ENCODE measurements around the gene FCHSD2. TPM values are rescaled to one million over a fixed set of nuclear protein-coding genes. Genes with fewer than 3 reads are reported as not detected.

The FCHSD2 gene
- total and polyA plus RNA-seq, 2 experiments from 2014 or later: 9.1 to 19.8 TPM

DNA sequence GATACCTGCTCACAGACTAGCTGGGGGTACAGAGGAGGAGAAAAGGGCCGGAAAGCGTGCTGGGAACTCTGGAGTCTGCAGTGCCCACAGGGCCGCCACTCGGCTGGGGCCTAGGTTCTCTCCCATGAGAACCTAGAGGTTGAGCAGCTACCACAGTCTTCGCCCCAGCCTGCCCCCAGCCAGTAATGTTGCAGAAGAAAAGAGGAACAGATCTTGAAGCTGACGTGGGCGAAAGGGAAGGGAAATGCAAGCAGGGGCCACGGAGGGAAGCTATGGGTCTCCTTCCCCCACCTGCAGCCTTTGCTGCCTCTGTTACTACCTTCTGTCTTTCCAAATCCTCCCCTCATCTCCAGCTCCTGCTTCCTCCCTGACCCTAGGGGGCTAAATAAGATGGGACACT, 47.2 kb upstream of the FCHSD2 start:
- in situ Hi-C loops (cut with MboI): loop anchor here (10.0 kb wide), 1 partner anchor 95 kb away; no protein-coding TSS in a partner anchor
- WGBS, 2 experiments (ENCODE audit: low coverage in 1 of 2, low lambda C conversion rate in 2 of 2, missing lambda C conversion rate in 2 of 2): 67 to 68% methylated on average over 8 of the region's 8 CpGs
- H3K9me2 ChIP-seq (ENCODE audit: insufficient read depth): no peaks in the 10 kb centered on the region

DNA sequence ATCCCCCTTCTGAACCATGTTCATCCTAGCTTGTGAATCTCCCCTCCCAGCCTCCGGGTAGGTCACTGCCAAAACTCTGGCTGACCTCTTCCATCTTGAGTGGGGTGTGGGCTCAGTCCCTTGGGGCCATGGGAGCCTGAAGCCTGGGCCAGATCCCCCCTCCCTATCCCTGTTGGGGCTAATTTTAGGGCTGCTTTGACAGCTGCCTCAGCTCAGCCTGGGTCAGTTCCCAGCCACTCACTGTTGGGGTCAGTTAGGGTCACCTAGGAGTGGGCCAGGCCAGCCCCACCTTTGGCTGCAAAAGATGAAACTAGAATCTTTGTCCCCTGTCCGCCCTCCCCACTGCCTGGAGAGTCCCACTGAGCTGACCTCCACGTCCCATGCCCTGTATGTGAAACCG, 46.2 kb upstream of the FCHSD2 start:
- peaks cover 15% of the 10 kb centered on the region for H3K4me1 ChIP-seq (ENCODE audit: insufficient read depth)
- no peak for DNase-seq
- H3K9me3 ChIP-seq (ENCODE audit: low read depth): no peaks in the 10 kb centered on the region
- H3K27ac ChIP-seq: no peak overlapping the region
- no peaks in the 10 kb centered on the region for H4K20me1 ChIP-seq (ENCODE audit: insufficient read depth)
- no peaks in the 10 kb centered on the region for H3K79me2 ChIP-seq (ENCODE audit: insufficient read depth)
- WGBS, 2 experiments (ENCODE audit: low coverage in 1 of 2, low lambda C conversion rate in 2 of 2, missing lambda C conversion rate in 2 of 2): 68 to 81% methylated on average over 4 of the region's 4 CpGs
- no peak overlapping the region for H2AFZ ChIP-seq
- in situ Hi-C loops (cut with MboI): loop anchor here (10.0 kb wide), 1 partner anchor 96 kb away; no protein-coding TSS in a partner anchor
- peaks cover 24% of the 10 kb centered on the region; the same call in 1 of the 2 replicates for H3F3A ChIP-seq (ENCODE audit: insufficient read depth)
- H3K36me3 ChIP-seq (ENCODE audit: low read depth): no peaks in the 10 kb centered on the region
- TF ChIP-seq EZH2 (IDR thresholded peaks at IDR 0.05; ENCODE audit: insufficient read depth, poor library complexity, severe bottlenecking): no peak
- TF ChIP-seq EZH2phosphoT487 (IDR thresholded peaks at IDR 0.05; ENCODE audit: insufficient read depth, low read depth): no peak
- H3K27me3 ChIP-seq (replicated peaks; ENCODE audit: insufficient read depth): no peaks in the 10 kb centered on the region
- no peak overlapping the region for H3K4me3 ChIP-seq
- no peak overlapping the region for H3K9ac ChIP-seq
- no peak overlapping the region for H3K4me2 ChIP-seq (ENCODE audit: unreplicated experiment)
- no peaks in the 10 kb centered on the region for H3K9me2 ChIP-seq (ENCODE audit: insufficient read depth)

More for the DNA sequence above, 47.2 kb upstream of the FCHSD2 start:
- Histone ChIP-seq H3K79me2 (ENCODE audit: insufficient read depth) (no peaks in the 10 kb centered on the region), H3K27me3 (replicated peaks; ENCODE audit: insufficient read depth) (no peaks in the 10 kb centered on the region), H3K9me3 (ENCODE audit: low read depth) (no peaks in the 10 kb centered on the region), H3K4me2 (ENCODE audit: unreplicated experiment) (no peak overlapping the region), H3K36me3 (ENCODE audit: low read depth) (no peaks in the 10 kb centered on the region), H3K4me3 (no peak overlapping the region), H2AFZ (no peak overlapping the region), H3F3A (ENCODE audit: insufficient read depth) (peaks cover 19% of the 10 kb centered on the region; the same call in 1 of the 2 replicates), H3K4me1 (ENCODE audit: insufficient read depth) (peaks cover 16% of the 10 kb centered on the region), H3K9ac (no peak overlapping the region), H4K20me1 (ENCODE audit: insufficient read depth) (no peaks in the 10 kb centered on the region), H3K27ac (no peak overlapping the region)
- TF ChIP-seq EZH2 (IDR thresholded peaks at IDR 0.05; ENCODE audit: insufficient read depth, poor library complexity, severe bottlenecking) (no peak), EZH2phosphoT487 (IDR thresholded peaks at IDR 0.05; ENCODE audit: insufficient read depth, low read depth) (no peak)
- DNase-seq: no peak

DNA sequence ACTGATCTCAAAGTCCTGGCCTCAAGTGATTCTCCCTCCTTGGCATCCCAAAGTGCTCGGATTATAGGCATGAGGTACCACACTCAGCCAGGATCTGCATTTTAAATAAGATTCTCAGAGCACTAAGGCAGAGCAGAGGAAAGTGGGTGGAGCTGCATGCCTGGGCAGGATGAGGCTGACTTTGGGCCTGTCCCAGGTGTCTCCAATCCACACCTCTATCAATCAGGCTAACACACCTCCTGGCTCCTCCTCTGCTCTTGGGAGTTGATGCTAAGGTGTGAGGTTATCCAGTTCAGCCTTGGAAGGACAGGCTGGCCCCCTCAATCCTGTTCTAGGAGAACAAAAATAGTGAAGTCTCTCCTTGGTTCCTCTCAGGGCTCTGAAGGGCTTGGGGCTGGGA, 45.7 kb upstream of the FCHSD2 start:
- TF ChIP-seq EZH2 (IDR thresholded peaks at IDR 0.05; ENCODE audit: insufficient read depth, poor library complexity, severe bottlenecking): no peak
- Histone ChIP-seq H4K20me1 (ENCODE audit: insufficient read depth) (no peaks in the 10 kb centered on the region), H2AFZ (no peak overlapping the region), H3F3A (ENCODE audit: insufficient read depth) (peaks cover 24% of the 10 kb centered on the region; the same call in 1 of the 2 replicates), H3K4me1 (ENCODE audit: insufficient read depth) (peaks cover 15% of the 10 kb centered on the region), H3K9me2 (ENCODE audit: insufficient read depth) (no peaks in the 10 kb centered on the region), H3K27me3 (replicated peaks; ENCODE audit: insufficient read depth) (no peaks in the 10 kb centered on the region), H3K4me2 (ENCODE audit: unreplicated experiment) (no peak overlapping the region), H3K4me3 (no peak overlapping the region), H3K27ac (no peak overlapping the region), H3K36me3 (ENCODE audit: low read depth) (no peaks in the 10 kb centered on the region), H3K9ac (no peak overlapping the region), H3K79me2 (ENCODE audit: insufficient read depth) (no peaks in the 10 kb centered on the region), H3K9me3 (ENCODE audit: low read depth) (no peaks in the 10 kb centered on the region)
- 92 to 94% methylated on average over 1 of the region's 1 CpG for WGBS, 2 experiments (ENCODE audit: low coverage in 1 of 2, low lambda C conversion rate in 2 of 2, missing lambda C conversion rate in 2 of 2)
- in situ Hi-C loops (cut with MboI): loop anchor here (10.0 kb wide), 1 partner anchor 97 kb away; no protein-coding TSS in a partner anchor
- no peak for DNase-seq

DNA sequence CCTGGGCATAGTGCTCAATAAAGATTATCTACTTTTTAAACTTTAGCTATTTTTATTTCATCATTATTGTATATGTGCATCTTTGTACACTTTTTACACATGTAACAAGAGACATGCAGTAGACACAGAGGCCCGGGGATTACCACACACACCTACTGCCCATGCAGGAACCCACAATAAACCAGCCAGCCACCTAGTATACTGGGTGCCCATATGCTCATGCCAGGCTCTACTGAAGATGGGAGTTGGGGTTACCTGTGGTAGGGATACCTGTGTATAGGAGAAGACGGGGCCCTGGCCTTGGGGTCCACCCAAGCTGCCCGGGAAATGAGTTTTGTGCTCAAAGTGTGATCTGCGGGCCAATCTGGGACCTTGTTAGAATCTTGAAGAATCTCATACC, 44.8 kb upstream of the FCHSD2 start:
- Histone ChIP-seq H3K4me1 (ENCODE audit: insufficient read depth) (peaks cover 15% of the 10 kb centered on the region), H3K4me3 (no peak overlapping the region), H3K79me2 (ENCODE audit: insufficient read depth) (no peaks in the 10 kb centered on the region), H2AFZ (no peak overlapping the region), H3K27me3 (replicated peaks; ENCODE audit: insufficient read depth) (no peaks in the 10 kb centered on the region), H3K36me3 (ENCODE audit: low read depth) (no peaks in the 10 kb centered on the region), H3K9ac (no peak overlapping the region), H3K9me3 (ENCODE audit: low read depth) (no peaks in the 10 kb centered on the region), H3K27ac (peak overlapping the region; percentile 72), H4K20me1 (ENCODE audit: insufficient read depth) (no peaks in the 10 kb centered on the region), H3K9me2 (ENCODE audit: insufficient read depth) (no peaks in the 10 kb centered on the region), H3K4me2 (ENCODE audit: unreplicated experiment) (no peak overlapping the region), H3F3A (ENCODE audit: insufficient read depth) (peaks cover 24% of the 10 kb centered on the region; the same call in 1 of the 2 replicates)
- TF ChIP-seq EZH2phosphoT487 (IDR thresholded peaks at IDR 0.05; ENCODE audit: insufficient read depth, low read depth) (no peak), EZH2 (IDR thresholded peaks at IDR 0.05; ENCODE audit: insufficient read depth, poor library complexity, severe bottlenecking) (no peak)
- DNase-seq: no peak
- in situ Hi-C loops (cut with MboI): loop anchor here (10.0 kb wide), 1 partner anchor 98 kb away; no protein-coding TSS in a partner anchor
- 53 to 54% methylated on average over 4 of the region's 4 CpGs for WGBS, 2 experiments (ENCODE audit: low coverage in 1 of 2, low lambda C conversion rate in 2 of 2, missing lambda C conversion rate in 2 of 2)

Measured in GM23248 (cell line).